GM21717 (cell line): ENCODE data around the gene CD109.
"Not testable (repeated sequence)": the region's sequence is repeated elsewhere in the genome, so short reads cannot be mapped to it uniquely, and the experiment has no call there.

Experiments
- ATAC-seq: cut with Tn5 transposase; IDR thresholded peaks from one replicate; pipeline ENCODE4 v1.9.1; 2021; ENCODE audit warnings: mild to moderate bottlenecking, moderate library complexity; ENCODE audit not compliant: unreplicated experiment

CD109 gene

GRCh38 chr6:73683574-73683973 is 12.4 kb upstream of the CD109 start:
- not testable (repeated sequence) for ATAC-seq

DNA sequence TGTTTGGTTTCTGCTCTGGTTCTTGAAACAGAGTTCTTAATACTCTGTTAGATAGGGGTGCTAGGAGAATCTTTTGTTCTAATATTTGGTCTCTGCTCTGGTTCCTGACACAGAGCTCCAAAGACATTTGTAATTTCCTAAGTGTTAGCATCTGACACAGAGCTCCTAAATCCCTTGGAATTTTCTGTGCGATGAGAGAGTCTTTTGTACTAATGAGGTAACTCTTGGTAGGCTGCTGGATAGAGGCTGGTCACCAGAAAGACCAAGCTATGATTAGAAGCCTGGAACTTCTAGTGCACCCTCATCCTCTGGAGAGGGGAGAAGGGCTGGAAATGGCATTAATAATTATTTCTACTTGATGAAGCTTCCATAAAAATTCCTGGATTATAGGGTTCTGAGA is 7.7 kb upstream of the CD109 start:
- ATAC-seq = no peak

- no peak for ATAC-seq
Observed at GRCh38 chr6:73690056-73690455, 5.9 kb upstream of the CD109 start.

GRCh38 chr6:73691512-73691911 is 4.5 kb upstream of the CD109 start:
- ATAC-seq = no peak

GRCh38 chr6:73694711-73695411 is 1.1 kb upstream of the CD109 start:
- no peak for ATAC-seq

- ATAC-seq = peak; percentile 39
Observed at GRCh38 chr6:73696966-73697655, 1.1 kb downstream of the CD109 start.

- no peak for ATAC-seq
Observed at GRCh38 chr6:73699676-73700459, 3.9 kb downstream of the CD109 start.

DNA sequence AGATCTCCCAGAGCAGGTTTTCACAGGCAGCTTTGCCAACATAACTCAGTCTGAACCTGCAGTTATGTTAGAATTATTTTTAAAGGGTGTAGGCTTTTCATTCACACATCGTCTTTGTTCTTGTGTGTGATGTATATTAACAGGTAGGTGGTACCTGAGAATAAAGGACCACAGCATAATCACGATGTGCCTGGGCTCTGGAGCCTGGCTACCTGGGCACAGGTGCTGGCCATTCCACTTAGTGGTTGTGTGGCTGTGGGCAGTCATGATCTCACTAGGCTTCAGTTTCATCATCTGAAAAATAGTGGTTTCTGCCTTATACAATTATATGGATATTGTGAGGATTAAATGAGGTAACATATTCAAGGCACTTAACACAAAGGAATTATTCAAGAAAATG is 6.4 kb downstream of the CD109 start:
- no peak for ATAC-seq

- ATAC-seq = no peak
Observed at GRCh38 chr6:73703466-73703865, 7.5 kb downstream of the CD109 start.

- ATAC-seq = no peak
Observed at GRCh38 chr6:73704260-73704659, 8.3 kb downstream of the CD109 start.

DNA sequence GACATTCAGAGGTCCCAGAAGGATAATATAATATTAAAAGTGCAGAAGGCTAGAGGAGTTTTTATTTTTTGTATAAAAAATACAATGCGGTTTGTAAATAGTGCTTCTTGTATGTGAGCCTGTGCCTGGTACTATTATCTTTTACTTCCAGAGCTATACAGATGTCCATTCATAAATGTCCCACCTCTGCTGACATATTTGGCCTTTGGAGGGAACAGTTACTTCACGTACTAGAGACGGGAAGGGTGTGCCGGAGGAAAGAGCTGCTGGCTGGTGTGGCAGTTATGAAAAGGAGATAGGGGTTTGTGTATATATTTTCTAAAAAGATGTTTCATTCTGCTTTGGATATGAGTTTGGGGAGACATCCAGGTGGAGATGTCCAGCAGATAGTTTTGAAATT is 8.8 kb downstream of the CD109 start:
- ATAC-seq = no peak

DNA sequence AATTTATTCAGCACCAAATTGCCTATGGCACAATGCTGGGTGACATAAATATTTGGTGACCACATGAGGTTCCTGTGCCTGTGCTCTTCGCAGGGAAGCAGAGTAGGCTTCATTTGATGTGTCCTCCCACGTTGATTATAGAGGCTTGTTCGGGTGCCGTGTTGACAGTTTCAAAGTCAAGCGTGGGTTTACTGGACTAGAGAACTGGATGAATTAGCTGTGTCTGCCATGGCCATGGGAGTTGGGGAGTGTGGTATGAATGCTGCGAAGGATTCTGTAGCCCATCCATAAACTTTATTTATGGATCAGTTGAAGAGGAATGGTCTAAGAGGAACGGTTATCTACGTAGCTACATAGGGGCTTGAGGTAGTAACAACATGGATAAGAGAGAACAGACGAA is 11.0 kb downstream of the CD109 start:
- ATAC-seq = no peak

- ATAC-seq = no peak
Observed at GRCh38 chr6:73710470-73710869, 14.5 kb downstream of the CD109 start.

- ATAC-seq = no peak
Observed at GRCh38 chr6:73710948-73711347, 14.9 kb downstream of the CD109 start.

- no peak for ATAC-seq
Observed at GRCh38 chr6:73712535-73713173, 16.7 kb downstream of the CD109 start.

DNA sequence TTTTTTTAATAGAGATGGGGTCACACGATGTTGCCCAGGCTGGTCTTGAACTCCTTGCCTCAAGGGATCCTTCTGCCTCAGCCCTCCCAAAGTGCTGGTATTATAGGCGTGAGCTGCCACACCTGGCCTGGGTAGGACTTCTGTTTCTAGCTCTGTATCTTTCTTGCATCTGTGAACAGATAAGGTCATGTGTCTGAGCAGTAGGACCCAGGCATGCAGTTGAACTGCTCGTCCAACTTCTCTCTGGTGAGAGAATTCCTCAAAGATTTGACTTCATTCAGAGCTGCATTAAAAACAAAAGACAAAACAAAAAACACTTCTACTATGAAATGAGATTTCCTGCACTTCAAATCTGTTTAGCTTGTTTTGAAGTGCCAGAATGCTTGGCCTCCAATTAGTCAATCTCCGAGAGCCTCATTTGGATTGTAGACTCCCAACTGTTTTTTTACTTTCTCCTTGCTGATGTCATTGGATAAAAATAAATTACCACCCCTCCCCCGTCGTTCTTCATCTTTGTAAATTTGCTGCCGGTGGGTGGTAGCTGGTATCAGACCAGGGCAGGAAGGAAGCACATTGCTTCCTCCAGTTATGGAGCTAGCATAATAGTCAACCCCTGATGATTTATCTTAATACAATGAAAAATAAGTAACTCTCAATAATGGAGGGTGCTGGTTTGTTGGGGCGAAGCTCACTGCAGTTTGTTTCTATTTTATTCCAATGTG is 17.6 kb downstream of the CD109 start:
- ATAC-seq = no peak

DNA sequence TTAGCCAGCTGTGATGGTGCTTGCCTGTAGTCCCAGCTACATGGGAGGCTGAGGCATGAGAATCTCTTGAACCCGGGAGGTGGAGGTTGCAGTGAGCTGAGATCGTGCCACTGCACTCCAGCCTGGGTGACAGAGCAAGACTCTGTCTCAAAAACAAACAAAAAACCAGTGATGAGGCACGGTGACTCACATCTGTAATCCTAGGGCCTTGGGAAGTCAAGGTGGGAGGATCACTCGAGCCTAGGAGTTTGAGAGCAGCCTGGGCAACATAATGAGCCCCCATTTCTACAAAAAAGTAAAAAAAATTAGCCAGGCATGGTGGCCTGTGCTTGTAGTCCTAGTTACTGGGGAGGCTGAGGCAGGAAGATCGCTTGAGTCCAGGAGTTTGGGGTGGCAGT is 19.1 kb downstream of the CD109 start:
- not testable (repeated sequence) for ATAC-seq

GRCh38 chr6:73719046-73719445 is 23.0 kb downstream of the CD109 start:
- ATAC-seq = no peak

- ATAC-seq = peak; percentile 73
Observed at GRCh38 chr6:73722318-73723060, 26.5 kb downstream of the CD109 start.

DNA sequence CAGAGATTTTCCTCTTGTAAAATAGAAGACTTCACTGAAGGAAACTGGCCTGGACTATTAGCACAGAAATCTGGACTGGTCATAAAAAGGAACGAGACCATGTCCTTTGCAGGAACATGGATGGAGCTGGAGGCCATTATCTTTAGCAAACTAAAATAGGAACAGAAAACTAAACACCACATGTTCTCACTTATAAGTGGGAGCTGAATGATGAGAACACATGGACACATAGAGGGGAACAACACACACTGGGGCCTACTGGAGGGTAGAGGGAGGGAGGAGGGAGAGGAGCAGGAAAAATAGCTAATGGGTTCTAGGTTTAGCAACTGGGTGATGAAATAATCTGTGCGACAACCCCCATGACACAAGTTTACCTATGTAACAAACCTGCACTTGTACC is 27.5 kb downstream of the CD109 start:
- ATAC-seq = not testable (repeated sequence)
